SIG-M5 (cell line): ENCODE data around the gene SPRYD3.

Source experiments
- DNase-seq: peaks from one replicate; lab custom pipeline; 2025; lab: John Stamatoyannopoulos, UW

SPRYD3 gene

DNA sequence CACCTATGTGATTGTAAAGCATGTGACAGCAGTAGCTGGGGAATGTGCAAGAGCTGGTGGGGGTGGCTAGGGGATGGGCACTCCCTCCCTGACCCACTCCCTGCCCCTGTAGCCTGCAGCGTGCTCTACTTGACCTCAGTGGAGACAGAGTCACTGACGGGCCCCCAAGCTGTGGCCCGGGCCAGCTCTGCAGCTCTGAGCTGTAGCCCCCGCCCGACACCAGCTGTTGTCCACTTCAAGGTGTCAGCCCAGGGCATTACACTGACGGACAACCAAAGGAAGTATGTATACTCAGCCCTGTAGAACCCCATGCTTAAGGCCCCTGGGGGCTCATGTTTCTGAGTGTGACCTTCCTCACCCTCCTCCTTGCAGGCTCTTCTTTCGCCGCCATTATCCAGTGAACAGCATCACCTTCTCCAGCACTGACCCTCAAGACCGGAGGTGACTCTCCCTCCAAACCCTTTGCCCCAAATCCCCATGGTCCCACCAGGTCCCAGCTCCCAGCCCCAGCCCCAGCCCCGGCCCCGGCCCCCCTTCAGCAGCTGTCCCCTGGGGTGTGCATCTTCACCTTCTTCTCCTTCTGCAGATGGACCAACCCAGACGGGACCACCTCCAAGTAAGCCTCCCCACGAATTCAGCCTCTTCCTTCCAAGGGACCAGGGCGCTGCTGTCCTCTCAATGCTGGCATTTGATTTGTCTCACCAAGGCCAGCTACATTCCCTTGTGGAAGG is 16.0 kb downstream of the SPRYD3 start:
- DNase-seq, result no peak

DNA sequence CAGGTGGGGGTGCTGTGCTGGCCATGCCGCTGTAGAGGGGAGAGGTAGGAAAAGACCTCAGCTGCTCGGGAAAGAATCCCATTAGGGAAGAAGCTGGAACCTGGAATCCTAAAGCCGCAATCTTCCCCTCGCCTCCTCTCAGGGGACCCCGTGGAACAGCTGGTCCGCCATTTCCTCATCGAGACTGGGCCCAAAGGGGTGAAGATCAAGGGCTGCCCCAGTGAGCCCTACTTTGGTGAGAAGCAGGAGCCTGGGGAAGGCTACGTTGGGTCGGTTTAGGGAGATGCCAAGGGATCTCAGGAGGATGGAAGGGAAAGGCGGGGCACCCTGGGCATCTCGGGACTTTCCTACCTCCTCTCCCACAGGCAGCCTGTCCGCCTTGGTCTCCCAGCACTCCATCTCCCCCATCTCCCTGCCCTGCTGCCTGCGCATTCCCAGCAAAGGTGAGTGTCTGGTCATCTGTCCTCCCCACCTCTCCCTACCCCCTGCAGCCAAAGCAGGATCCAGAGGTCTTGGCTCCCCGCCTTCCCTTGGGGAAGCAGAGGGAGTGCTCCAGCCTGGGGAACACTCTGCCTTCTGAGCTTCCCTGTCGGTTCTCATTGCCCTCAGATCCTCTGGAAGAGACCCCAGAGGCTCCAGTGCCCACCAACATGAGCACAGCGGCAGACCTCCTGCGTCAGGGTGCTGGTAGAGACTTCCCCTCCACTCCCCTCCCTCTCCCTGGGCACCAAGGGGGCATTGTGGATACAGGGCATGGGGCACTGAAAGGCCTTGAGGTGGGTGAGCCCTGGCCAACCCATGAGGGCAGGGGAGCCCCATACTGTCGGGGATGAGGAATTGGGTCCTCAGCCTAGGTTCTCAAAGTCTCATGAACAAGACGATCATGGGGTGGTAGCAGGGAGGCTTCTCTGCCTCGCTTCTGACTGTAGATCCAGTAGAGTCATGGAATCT is 16.9 kb downstream of the SPRYD3 start:
- no peak for DNase-seq

DNA sequence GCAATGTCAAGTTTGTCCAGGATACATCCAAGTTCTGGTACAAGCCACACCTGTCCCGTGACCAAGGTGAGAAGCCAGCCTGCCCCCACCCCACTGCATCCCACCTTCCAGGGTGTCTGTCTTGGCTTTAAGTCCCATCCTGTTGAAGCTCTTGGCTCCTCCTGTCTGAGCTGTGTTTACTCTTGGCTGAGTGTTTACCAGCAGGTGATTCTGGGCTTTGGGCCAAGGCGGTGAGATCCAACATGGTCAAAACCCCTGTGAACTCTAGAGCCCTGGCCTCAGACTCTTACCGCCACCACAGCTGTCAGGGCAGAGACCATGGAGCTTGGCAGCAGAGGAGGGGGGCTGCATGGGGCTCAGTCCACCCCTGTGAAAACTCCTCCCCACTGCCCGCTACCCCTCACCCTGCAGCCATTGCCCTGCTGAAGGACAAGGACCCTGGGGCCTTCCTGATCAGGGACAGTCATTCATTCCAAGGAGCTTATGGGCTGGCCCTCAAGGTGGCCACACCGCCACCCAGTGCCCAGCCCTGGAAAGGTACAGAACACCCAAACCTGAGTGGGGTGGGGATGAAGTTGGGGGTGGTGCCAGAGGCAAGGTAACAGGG is 17.7 kb downstream of the SPRYD3 start:
- no peak for DNase-seq

DNA sequence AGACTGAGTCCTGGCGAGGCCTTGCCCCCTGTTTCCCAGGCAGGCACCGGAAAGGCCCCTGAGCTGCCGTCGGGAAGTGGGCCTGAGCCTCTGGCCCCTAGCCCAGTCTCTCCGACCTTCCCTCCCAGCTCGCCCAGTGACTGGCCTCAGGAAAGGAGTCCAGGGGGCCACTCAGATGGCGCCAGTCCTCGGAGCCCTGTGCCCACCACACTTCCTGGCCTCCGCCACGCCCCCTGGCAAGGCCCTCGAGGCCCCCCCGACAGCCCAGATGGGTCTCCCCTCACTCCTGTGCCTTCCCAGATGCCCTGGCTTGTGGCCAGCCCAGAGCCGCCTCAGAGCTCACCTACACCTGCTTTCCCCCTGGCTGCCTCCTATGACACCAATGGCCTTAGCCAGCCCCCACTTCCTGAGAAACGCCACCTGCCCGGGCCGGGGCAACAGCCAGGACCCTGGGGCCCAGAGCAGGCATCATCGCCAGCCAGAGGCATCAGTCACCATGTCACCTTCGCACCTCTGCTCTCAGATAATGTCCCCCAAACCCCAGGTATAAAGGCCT is 18.4 kb downstream of the SPRYD3 start:
- no peak for DNase-seq

DNA sequence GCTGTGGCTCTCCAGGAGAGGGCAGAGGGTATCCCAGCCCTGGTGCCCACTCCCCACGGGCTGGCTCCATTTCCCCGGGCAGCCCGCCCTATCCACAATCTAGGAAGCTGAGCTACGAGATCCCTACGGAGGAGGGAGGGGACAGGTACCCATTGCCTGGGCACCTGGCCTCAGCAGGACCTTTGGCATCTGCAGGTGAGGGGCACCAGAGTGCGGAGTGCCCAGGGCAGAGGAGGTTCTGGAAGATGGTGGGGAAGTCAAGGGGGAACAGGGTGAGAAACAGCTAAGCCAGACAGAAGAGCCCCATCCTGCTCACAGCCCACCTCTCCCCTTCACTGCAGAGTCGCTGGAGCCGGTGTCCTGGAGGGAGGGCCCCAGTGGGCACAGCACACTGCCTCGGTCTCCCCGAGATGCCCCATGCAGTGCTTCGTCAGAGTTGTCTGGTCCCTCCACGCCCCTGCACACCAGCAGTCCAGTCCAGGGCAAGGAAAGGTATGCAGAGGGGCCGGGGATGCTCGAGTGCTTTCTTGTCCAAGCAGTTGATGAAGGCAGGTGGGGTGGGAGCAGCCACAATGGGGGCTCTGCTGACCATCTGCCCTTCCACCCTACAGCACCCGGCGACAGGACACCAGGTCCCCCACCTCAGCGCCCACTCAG is 19.0 kb downstream of the SPRYD3 start:
- no peak for DNase-seq

DNA sequence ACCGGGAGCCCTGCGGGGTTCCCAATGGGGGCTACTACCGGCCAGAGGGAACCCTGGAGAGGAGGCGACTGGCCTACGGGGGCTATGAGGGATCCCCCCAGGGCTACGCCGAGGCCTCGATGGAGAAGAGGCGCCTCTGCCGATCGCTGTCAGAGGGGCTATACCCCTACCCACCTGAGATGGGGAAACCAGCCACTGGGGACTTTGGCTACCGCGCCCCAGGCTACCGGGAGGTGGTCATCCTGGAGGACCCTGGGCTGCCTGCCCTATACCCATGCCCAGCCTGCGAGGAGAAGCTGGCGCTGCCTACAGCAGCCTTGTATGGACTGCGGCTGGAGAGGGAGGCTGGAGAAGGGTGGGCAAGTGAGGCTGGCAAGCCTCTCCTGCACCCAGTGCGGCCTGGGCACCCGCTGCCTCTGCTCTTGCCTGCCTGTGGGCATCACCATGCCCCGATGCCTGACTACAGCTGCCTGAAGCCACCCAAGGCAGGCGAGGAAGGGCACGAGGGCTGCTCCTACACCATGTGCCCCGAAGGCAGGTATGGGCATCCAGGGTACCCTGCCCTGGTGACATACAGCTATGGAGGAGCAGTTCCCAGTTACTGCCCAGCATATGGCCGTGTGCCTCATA is 19.6 kb downstream of the SPRYD3 start:
- DNase-seq, result no peak

DNA sequence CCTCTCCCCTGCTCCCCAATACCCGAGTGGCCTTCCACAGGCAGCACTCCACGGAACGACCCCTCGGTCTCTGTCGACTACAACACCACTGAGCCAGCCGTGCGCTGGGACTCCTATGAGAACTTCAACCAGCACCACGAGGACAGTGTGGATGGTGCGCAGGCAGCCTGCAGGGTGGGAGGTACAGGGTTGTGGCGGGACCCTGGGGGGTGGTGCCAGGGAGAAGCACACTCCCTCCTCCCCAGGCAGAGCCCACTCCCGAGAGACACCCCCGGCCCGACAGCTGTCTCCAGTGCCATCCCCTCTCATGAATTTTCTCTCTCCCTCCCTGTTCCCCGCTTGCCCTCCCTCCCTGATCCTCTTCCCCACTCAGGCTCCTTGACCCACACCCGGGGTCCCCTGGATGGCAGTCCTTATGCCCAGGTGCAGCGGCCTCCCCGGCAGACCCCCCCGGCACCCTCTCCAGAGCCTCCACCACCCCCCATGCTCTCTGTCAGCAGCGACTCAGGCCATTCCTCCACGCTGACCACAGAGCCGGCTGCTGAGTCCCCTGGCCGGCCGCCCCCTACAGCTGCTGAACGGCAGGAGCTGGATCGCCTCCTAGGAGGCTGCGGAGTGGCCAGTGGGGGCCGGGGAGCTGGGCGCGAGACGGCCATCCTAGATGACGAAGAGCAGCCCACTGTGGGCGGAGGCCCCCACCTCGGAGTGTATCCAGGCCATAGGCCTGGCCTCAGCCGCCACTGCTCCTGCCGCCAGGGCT is 20.3 kb downstream of the SPRYD3 start:
- DNase-seq, result no peak

DNA sequence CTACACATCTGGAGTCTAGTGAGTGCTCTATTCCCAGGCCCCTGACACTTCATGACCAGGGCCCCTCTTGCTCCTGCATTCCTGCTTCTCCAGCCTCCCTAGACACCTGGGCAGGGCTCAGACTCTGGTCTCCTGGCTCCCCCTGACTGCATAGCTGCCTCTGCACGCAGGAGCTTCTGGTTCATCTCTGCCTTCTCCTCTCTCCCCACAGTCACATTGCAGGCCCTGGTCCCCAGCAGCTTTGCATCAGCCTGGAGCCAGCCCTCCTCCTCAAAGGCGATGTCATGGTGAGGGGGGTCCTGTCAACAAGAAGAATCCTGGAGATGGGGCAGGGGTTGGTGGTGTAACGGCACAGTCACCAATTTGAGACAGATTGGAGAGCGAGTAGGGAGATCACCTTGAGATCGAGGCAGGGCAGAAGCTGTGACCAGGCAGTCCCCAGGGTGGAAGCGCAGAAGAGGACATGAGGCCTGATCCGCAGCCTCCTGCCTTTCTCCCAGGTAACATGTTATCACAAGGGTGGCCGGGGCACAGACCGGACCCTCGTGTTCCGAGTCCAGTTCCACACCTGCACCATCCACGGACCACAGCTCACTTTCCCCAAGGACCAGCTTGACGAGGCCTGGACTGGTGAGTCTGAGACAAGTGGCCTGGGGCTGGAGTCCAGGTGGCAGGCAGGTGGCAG is 21.2 kb downstream of the SPRYD3 start:
- DNase-seq, result no peak

DNA sequence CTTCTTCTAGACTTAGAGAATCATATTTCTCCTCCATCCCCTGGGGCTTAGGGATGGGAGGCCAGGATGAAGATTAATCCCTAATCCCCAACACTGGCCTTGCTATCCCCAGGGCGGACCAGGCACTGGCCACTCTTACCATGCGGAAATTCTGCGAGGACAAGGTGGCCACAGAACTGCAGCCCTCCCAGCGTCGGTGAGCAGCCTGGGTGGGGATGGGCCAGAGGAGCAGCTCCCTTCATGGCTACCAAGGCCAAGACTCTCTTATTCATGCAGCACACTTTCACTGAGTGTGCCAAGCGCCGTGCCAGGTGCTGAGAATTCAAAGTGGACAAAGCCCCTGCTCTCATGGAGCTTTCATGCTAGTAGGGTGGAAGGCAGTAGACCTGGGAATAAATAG is 22.3 kb downstream of the SPRYD3 start:
- no peak for DNase-seq

DNA sequence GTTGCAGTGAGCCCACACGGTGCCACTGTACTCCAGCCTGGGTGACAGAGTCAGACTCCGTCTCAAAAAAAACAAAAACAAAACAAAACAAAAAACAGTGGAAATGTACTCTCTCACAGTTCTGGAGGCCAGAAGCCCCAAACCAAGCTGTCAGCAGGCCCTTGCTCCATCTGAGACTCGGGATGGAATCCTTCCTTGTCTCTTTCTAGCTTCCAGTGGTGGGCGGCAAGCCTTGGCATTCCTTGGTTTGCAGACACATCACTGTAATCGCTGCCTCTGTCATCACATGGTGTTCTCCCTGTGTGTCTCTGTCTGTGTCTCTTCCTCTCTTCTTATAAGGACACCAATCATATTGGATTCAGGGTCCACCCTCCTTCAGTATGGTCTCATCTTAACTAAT is 22.9 kb downstream of the SPRYD3 start:
- DNase-seq, result no peak

DNA sequence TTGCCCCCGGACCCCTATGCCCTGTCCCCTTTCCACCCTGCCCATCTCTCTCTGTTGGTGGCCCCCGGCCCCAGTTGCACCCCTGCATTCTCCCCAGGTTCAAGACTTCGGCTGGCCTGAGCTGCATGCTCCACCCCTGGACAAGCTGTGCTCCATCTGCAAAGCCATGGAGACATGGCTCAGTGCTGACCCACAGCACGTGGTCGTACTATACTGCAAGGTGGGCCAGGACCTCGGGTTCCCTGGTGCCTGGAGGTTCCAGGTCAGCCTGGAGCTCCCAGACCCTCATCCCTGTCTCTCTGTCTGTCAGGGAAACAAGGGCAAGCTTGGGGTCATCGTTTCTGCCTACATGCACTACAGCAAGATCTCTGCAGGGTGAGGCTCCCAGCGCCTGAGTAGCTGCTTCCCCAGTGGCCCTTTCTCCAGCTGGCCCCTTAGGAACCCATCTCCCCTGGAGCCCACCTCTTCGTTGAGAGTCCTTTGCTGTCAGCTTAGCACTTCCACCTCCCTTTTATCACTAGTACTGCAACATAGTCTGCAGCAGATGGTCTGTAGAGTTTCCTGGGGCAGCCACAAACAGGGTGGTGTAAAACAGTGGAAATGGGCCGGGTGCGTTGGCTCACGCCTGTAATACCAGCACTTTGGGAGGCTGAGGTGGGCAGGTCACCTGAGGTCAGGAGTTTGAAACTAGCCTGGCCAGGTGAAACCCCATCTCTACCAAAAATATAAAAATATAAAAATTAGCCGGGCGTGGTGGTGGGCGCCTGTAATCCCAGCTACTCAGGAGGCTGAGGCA is 23.5 kb downstream of the SPRYD3 start:
- no peak for DNase-seq

DNA sequence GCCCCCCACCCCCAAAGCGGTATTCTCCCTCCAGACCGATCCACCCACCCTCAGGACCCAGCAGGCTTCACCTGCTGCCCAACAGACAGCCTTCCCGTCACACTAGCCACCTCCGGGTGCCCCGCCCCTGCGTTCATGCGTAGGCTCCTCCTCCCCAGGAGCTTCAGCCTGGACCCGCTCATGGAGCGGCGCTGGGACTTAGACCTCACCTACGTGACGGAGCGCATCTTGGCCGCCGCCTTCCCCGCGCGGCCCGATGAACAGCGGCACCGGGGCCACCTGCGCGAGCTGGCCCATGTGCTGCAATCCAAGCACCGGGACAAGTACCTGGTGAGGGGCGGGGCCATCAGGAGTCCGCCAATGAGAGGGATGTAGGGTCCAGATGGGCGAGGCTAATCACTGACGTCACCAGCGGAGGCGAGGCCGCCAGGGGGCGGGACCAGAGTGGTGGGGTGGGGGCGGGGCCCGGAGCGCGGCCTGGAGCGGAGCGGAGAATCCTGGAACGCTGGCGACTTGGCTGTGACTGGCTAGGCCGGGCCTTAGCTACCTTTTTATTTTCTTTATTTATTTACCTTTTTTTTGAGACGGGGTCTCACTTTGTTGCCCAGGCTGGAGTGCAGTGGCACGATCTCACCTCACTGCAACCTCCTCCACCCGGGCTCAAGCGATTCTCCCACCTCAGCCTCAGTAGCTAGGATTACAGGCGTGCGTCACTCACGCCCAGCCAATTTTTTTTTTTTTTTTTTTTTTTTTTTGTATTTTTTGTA is 24.9 kb downstream of the SPRYD3 start:
- DNase-seq, result no peak

DNA sequence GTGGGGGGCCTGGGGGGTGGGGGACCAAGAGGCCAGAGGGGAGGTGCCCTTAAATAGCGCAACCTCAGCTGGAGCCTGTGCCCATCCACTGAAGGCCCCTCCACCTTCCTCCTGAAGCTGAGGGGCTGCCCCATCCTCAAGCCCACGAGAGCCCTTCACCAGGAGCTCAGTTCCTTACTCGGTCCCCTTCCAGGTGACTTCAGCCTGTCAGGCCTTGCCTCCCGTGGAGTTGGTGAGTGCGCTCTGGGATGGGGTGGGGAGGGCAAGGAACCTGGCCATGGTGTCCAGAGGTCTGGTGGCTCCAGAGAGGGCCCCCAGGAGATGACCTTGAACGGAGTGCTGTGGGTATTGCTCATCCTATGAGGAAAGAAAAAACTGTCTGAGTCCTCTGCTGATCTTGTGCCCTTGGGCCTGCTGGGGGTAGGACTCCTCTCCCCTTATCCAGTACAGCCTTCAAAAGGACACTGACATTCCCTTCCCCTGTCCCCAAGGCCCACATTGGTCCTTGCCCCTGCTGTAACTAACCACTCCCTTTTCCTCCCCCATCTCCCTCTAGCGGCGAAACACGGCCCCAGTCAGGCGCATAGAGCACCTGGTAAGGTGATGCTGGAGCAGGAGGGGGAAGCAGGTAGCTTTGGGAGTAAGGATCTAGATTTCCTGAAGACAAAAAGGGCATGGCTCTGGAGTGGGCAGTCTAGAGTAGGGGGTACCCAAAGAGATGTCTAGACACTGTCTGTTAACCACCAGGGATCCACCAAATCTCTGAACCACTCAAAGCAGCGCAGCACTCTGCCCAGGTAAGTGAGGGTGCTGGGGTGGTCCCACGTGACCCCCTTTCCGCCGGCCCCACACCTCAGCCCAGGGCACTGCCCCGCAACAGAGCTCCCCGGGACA is 25.7 kb downstream of the SPRYD3 start:
- no peak for DNase-seq

DNA sequence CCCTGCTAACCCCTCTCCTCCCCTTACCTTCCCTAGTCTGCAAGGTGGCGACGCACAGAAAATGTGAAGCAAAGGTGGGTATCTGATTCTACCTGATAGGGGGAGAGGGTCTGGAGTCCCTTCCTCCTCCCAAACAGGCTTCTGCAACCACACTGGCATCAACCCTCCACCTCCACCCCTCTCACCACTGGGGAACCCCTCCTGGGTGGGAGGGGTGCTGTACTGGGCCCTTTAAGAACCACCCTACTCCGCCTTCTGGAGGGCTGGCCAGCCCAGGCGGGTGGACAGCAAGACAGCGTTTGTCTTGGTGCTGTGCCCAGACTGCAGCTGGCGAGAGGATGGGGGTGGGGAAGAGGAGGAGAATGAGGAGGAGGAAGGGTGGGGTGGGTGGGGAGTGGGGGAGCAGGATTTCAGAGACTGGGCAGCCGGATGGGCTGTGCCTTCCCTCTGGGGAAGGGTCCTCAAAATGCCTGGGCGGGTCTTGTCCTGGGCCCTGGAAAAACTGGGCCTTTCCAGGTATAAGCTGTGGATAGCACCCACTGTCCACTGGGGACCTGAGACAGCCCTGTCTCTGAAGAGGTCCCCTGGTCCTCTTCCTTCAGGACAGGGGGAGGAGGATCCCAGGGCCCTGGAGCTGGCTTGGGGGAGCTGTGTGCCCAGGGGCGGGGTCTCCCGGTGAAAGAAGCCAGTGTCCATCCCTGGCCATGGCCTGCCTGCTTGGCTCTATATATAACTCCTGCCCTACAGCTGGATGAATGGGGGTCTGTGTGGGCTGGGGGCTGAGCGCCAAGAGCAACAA is 26.6 kb downstream of the SPRYD3 start:
- no peak for DNase-seq

DNA sequence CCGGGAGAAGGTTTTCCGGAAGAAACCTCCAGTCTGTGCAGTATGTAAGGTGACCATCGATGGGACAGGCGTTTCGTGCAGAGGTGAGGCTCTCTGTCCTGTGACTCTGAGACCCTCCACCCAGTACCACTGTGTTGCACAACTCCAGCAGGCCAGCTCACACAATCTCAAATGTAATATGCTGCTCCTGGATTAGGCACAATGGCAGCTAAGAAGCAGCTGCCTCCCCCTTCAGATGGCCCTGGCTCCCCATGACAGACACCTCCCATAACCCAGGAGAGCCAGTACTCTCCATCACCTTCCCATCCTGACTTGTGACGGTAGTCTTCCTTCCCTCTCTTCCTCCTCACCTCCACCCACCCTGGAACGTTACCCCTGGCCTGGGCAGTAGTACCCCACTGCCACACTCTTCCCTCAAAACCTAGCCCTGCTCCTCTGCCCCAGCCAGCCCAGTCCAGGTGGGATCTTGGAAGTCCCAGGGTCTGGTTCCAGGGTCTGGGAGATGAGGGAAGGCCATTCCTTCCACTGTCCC is 27.2 kb downstream of the SPRYD3 start:
- no peak for DNase-seq
